Fibroblast of lung (primary cell): ENCODE results near the gene FNDC3B. TPM values are rescaled to one million over a fixed set of nuclear protein-coding genes. Genes with fewer than 3 reads are reported as not detected.

Source experiments
- DNase-seq, 2 donors: peaks; one replicate each; pipeline versions ENCODE4 v3.0.0 to v3.0.0-alpha.2; 2010; ENCODE audit warnings: low read depth in 2 of 2
- H2AFZ ChIP-seq: 2 replicates; pipeline ENCODE4 v1.5.1; 2012; ENCODE audit warnings: low read length, control low read depth, inconsistent platforms
- H3K27ac ChIP-seq: 2 replicates; pipeline ENCODE4 v1.5.1; 2011; ENCODE audit warnings: low read length, control low read depth; ENCODE audit not compliant: insufficient read depth
- H3K27me3 ChIP-seq: 2 replicates; pipeline ENCODE4 v1.5.1; 2011; ENCODE audit warnings: mild to moderate bottlenecking, low read length; ENCODE audit not compliant: control insufficient read depth, insufficient read depth
- H3K36me3 ChIP-seq: 2 replicates; pipeline ENCODE4 v1.5.1; 2011; ENCODE audit warnings: low read length; ENCODE audit not compliant: control insufficient read depth, insufficient read depth
- H3K4me1 ChIP-seq: 2 replicates; pipeline ENCODE4 v1.5.1; 2011; ENCODE audit warnings: low read length; ENCODE audit not compliant: control insufficient read depth, insufficient read depth; ENCODE audit errors: extremely low read depth
- H3K4me2 ChIP-seq: 2 replicates; pipeline ENCODE4 v1.5.1; 2011; ENCODE audit warnings: low read length, control low read depth; ENCODE audit not compliant: insufficient read depth; ENCODE audit errors: extremely low read depth
- H3K4me3 ChIP-seq, 4 experiments: fragments of 200-600 bp in 1 of 4; sonication (generic) in 1 of 4; replicated peaks in 1 of 4; 2 replicates each; pipeline ENCODE4 v1.5.1; 2011 to 2016; ENCODE audit warnings: low read length in 4 of 4, low read depth in 3 of 4, mild to moderate bottlenecking in 3 of 4, control low read depth in 2 of 4, inconsistent platforms in 1 of 4, mixed read lengths in 1 of 4; ENCODE audit not compliant: insufficient read depth in 1 of 4; ENCODE audit errors: control extremely low read depth in 1 of 4
- H3K79me2 ChIP-seq: 2 replicates; pipeline ENCODE4 v1.5.1; 2012; ENCODE audit warnings: mild to moderate bottlenecking, low read length, inconsistent platforms; ENCODE audit not compliant: control insufficient read depth, insufficient read depth
- H3K9ac ChIP-seq: 2 replicates; pipeline ENCODE4 v1.5.1; 2011; ENCODE audit warnings: mild to moderate bottlenecking, low read length, control low read depth; ENCODE audit not compliant: insufficient read depth
- H3K9me3 ChIP-seq: 2 replicates; pipeline ENCODE4 v1.5.1; 2012; ENCODE audit warnings: low read depth, low read length; ENCODE audit not compliant: control insufficient read depth, insufficient read depth
- H4K20me1 ChIP-seq: 2 replicates; pipeline ENCODE4 v1.5.1; 2011; ENCODE audit warnings: low read length; ENCODE audit not compliant: control insufficient read depth, insufficient read depth; ENCODE audit errors: extremely low read depth
- CTCF ChIP-seq, 2 donors: IDR thresholded peaks in 1 of 2; conservative IDR thresholded peaks in 1 of 2; 1 replicate in 1 of 2; 2 replicates in 1 of 2; pipeline ENCODE4 v1.5.1; 2011 to 2012; ENCODE audit warnings: low read length in 2 of 2, control low read depth in 1 of 2, inconsistent platforms in 1 of 2, low read depth in 1 of 2, mild to moderate bottlenecking in 1 of 2
- EZH2 ChIP-seq: IDR thresholded peaks from 2 replicates; pipeline ENCODE4 v1.5.1; 2012; ENCODE audit warnings: low read length, control low read depth, mild to moderate bottlenecking; ENCODE audit errors: missing control alignments
- polyA plus RNA-seq, 2 donors: library from polyadenylated mRNA; depleted of rRNA in 1 of 2; stranded (reverse) in 1 of 2; unstranded in 1 of 2; fragments of >200 nt; gene quantifications; 2 replicates each; pipeline ENCODE4 v1.2.1, GENCODE V29; 2011 to 2012; ENCODE audit warnings: missing spikeins in 1 of 2
- total RNA-seq: library from RNA; depleted of rRNA; stranded (reverse); fragments of >200 nt; gene quantifications from 2 replicates; pipeline ENCODE4 v1.2.1, GENCODE V29; 2014

The FNDC3B gene
- total and polyA plus RNA-seq, 2 donors (not counting 1 experiment from before 2014, with no cell fraction given): 26.1 to 76.8 TPM

GRCh38 chr3:172078721-172079120 is 39.3 kb downstream of the FNDC3B start:
- H3K4me1 ChIP-seq: peaks cover 11% of the 10 kb centered on the region
- no peak for TF ChIP-seq CTCF (conservative IDR thresholded peaks at IDR 0.05 in 1 of 2, IDR thresholded peaks at IDR 0.05 in 1 of 2; ENCODE audit: low read depth in 1 of 2, low read length in 2 of 2)
- TF ChIP-seq EZH2: no peak
- no peak overlapping the region for H3K9ac ChIP-seq
- no peak overlapping the region for H3K4me2 ChIP-seq
- no peak overlapping the region for H3K27ac ChIP-seq
- no peaks in the 10 kb centered on the region for H3K27me3 ChIP-seq
- no peaks in the 10 kb centered on the region for H3K36me3 ChIP-seq
- no peak for DNase-seq
- no peaks in the 10 kb centered on the region for H3K9me3 ChIP-seq
- H3K79me2 ChIP-seq: peaks cover 81% of the 10 kb centered on the region
- H3K4me3 ChIP-seq: no peak overlapping the region
- no peaks in the 10 kb centered on the region for H4K20me1 ChIP-seq
- H2AFZ ChIP-seq: no peak overlapping the region

DNA sequence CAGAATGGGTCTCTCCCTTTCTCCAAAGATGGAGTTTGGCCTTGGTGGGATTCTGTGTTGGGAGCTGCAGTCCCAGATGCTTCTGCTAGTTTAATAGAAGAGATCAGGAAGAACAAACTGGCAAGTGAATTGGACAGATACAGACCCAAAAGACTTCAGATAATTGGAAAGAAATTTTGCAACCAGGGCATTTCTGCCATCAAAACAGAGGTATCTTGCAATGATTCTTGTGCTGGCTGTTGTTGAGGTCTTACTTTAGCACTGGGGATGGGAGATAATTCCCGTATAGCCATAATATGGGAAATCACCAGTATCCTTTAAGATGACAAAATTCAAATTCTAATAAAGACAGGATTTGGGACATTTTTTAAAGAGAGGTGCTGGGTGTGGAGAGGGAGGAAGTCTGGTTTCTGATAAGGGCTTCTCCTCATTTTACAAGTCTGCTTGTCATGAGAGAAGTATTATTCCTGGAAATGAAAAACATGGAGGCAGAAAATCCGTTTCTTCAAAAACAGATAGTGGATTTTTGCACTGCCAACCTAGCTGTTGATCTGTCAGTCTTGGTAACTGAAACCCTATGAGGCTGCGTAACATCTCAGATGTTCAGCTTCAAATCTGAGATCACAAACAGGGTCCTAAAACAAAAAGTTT is 40.1 kb downstream of the FNDC3B start:
- H3K4me2 ChIP-seq: no peak overlapping the region
- no peaks in the 10 kb centered on the region for H3K36me3 ChIP-seq
- no peak overlapping the region for H3K9ac ChIP-seq
- no peak overlapping the region for H3K27ac ChIP-seq
- H4K20me1 ChIP-seq: no peaks in the 10 kb centered on the region
- H3K27me3 ChIP-seq: no peaks in the 10 kb centered on the region
- no peak for TF ChIP-seq CTCF (conservative IDR thresholded peaks at IDR 0.05 in 1 of 2, IDR thresholded peaks at IDR 0.05 in 1 of 2; ENCODE audit: low read depth in 1 of 2, low read length in 2 of 2)
- TF ChIP-seq EZH2: no peak
- no peaks in the 10 kb centered on the region for H3K9me3 ChIP-seq
- H3K4me3 ChIP-seq: no peak overlapping the region
- H3K79me2 ChIP-seq: peaks cover 81% of the 10 kb centered on the region
- DNase-seq: no peak
- H3K4me1 ChIP-seq: peaks cover 11% of the 10 kb centered on the region
- H2AFZ ChIP-seq: no peak overlapping the region

- TF ChIP-seq CTCF (conservative IDR thresholded peaks at IDR 0.05 in 1 of 2, IDR thresholded peaks at IDR 0.05 in 1 of 2; ENCODE audit: low read depth in 1 of 2, low read length in 2 of 2) (no peak), EZH2 (no peak)
- Histone ChIP-seq H3K9ac (no peak overlapping the region), H2AFZ (no peak overlapping the region), H3K4me1 (peaks cover 8% of the 10 kb centered on the region), H3K4me2 (no peak overlapping the region), H3K36me3 (no peaks in the 10 kb centered on the region), H3K27ac (no peak overlapping the region), H3K9me3 (no peaks in the 10 kb centered on the region), H3K4me3 (no peak overlapping the region), H4K20me1 (no peaks in the 10 kb centered on the region), H3K27me3 (no peaks in the 10 kb centered on the region), H3K79me2 (peaks cover 81% of the 10 kb centered on the region)
- DNase-seq: no peak
Measured at GRCh38 chr3:172080503-172080902, 41.1 kb downstream of the FNDC3B start.
